Measurements from ENCODE around the gene PPA2. TPM values are rescaled to one million over a fixed set of nuclear protein-coding genes. Genes with fewer than 3 reads are reported as not detected.

The PPA2 gene
- total RNA-seq, 1 experiment from 2014 or later: 86.6 TPM

GRCh38 chr4:105436414-105436813 lies 37.4 kb downstream of the PPA2 start:
- no peak for TF ChIP-seq CTCF (IDR thresholded peaks at IDR 0.05; ENCODE audit: unreplicated experiment)
- CTCF ChIA-PET: no interaction called here
- intact Hi-C loops (cut with micrococcal nuclease; ENCODE audit: unreplicated experiment): no loop called here

GRCh38 chr4:105434940-105435339 lies 38.9 kb downstream of the PPA2 start:
- Mint-ChIP-seq H3K27ac (ENCODE audit: unreplicated experiment) (no peak overlapping the region), H3K36me3 (ENCODE audit: insufficient read depth, unreplicated experiment) (peaks cover 16% of the 10 kb centered on the region)
- CTCF ChIA-PET: no interaction called here

More at GRCh38 chr4:105436414-105436813, 37.4 kb downstream of the PPA2 start:
- H3K9me3 Mint-ChIP-seq (ENCODE audit: low read depth, unreplicated experiment): peaks cover 13% of the 10 kb centered on the region
- H3K4me3 Mint-ChIP-seq (ENCODE audit: low read depth, unreplicated experiment): no peak overlapping the region
- H3K36me3 Mint-ChIP-seq (ENCODE audit: insufficient read depth, unreplicated experiment): peaks cover 16% of the 10 kb centered on the region
- H3K4me1 Mint-ChIP-seq (ENCODE audit: low read depth, unreplicated experiment): no peaks in the 10 kb centered on the region
- no peak for DNase-seq
- no peak overlapping the region for H3K27ac Mint-ChIP-seq (ENCODE audit: unreplicated experiment)
- BruUV-seq (replicated peaks): no TSS peak
- H3K27me3 Mint-ChIP-seq (ENCODE audit: unreplicated experiment): no peaks in the 10 kb centered on the region

GRCh38 chr4:105433421-105433820 lies 40.4 kb downstream of the PPA2 start:
- no peak overlapping the region for H3K27ac Mint-ChIP-seq (ENCODE audit: unreplicated experiment)
- no peaks in the 10 kb centered on the region for H3K27me3 Mint-ChIP-seq (ENCODE audit: unreplicated experiment)
- no peak for DNase-seq
- no peak overlapping the region for H3K4me3 Mint-ChIP-seq (ENCODE audit: low read depth, unreplicated experiment)
- peaks cover 13% of the 10 kb centered on the region for H3K9me3 Mint-ChIP-seq (ENCODE audit: low read depth, unreplicated experiment)
- intact Hi-C loops (cut with micrococcal nuclease; ENCODE audit: unreplicated experiment): no loop called here
- CTCF ChIA-PET: no interaction called here
- no peak for TF ChIP-seq CTCF (IDR thresholded peaks at IDR 0.05; ENCODE audit: unreplicated experiment)
- H3K4me1 Mint-ChIP-seq (ENCODE audit: low read depth, unreplicated experiment): no peaks in the 10 kb centered on the region
- H3K36me3 Mint-ChIP-seq (ENCODE audit: insufficient read depth, unreplicated experiment): peaks cover 16% of the 10 kb centered on the region
- BruUV-seq (replicated peaks): no TSS peak

More at GRCh38 chr4:105434940-105435339, 38.9 kb downstream of the PPA2 start:
- Mint-ChIP-seq H3K9me3 (ENCODE audit: low read depth, unreplicated experiment) (peaks cover 13% of the 10 kb centered on the region), H3K27me3 (ENCODE audit: unreplicated experiment) (no peaks in the 10 kb centered on the region), H3K4me1 (ENCODE audit: low read depth, unreplicated experiment) (no peaks in the 10 kb centered on the region), H3K4me3 (ENCODE audit: low read depth, unreplicated experiment) (no peak overlapping the region)
- no peak for DNase-seq
- TF ChIP-seq CTCF (IDR thresholded peaks at IDR 0.05; ENCODE audit: unreplicated experiment): no peak
- intact Hi-C loops (cut with micrococcal nuclease; ENCODE audit: unreplicated experiment): no loop called here
- no TSS peak for BruUV-seq (replicated peaks)

- Mint-ChIP-seq H3K27me3 (ENCODE audit: unreplicated experiment) (no peaks in the 10 kb centered on the region), H3K4me1 (ENCODE audit: low read depth, unreplicated experiment) (no peaks in the 10 kb centered on the region), H3K4me3 (ENCODE audit: low read depth, unreplicated experiment) (no peak overlapping the region), H3K9me3 (ENCODE audit: low read depth, unreplicated experiment) (peaks cover 13% of the 10 kb centered on the region), H3K27ac (ENCODE audit: unreplicated experiment) (no peak overlapping the region), H3K36me3 (ENCODE audit: insufficient read depth, unreplicated experiment) (peaks cover 16% of the 10 kb centered on the region)
- intact Hi-C loops (cut with micrococcal nuclease; ENCODE audit: unreplicated experiment): no loop called here
- CTCF ChIA-PET: no interaction called here
- BruUV-seq (replicated peaks): no TSS peak
- DNase-seq: no peak
- no peak for TF ChIP-seq CTCF (IDR thresholded peaks at IDR 0.05; ENCODE audit: unreplicated experiment)
Observed at GRCh38 chr4:105432438-105432837, 41.4 kb downstream of the PPA2 start.

All from Calu3 (cell line).